Fibroblast of skin of right biceps (primary cell): ENCODE results near the gene ZNF609.

ENCODE experiments used
- DNase-seq: peaks from one replicate; pipeline ENCODE4 v3.0.0-alpha.2; 2013

ZNF609 gene

GRCh38 chr15:64503640-64504039, 43.3 kb downstream of the ZNF609 start:
- no peak for DNase-seq

GRCh38 chr15:64507293-64507802, 47.0 kb downstream of the ZNF609 start:
- DNase-seq, result peak; percentile 77

DNA sequence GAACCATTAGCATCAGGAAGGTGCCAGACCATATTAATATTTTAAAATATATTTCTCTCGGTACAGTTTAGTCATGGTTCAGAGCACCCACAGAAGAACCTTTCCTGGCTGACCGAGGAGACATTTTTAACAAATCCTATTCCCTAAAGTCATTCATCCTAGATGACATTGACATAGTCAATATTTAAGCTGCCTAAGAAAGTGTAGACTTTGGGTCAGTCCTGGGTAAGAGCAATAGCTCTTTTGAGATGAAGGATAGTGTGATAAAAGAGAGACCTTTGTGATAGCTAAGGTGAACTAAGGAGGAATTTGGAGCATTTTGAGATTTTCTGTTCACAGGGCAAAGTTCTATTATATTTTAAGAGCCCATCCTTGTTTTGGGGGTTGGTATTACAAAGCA, 47.5 kb downstream of the ZNF609 start:
- DNase-seq, result no peak

GRCh38 chr15:64513823-64514222, 53.4 kb downstream of the ZNF609 start:
- no peak for DNase-seq

DNA sequence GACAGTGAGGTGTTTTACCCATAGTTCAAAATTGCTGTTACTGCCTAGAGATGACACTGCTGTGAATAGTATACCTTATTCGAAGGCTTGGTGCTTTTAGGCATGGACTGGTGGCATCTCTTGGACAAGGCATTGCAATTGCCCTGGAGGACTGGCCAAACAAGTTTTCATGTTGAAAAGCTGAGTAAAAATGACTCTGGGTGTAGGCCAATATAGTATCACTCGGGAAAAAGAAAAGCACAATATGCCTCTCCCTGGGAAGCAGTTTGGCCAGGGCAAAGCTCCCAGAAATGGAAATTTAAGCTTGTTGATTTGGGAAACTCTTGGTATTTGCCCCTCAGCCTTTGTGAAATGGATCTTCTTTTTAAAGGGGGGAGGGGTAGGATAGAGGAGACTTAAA, 54.8 kb downstream of the ZNF609 start:
- no peak for DNase-seq

GRCh38 chr15:64515825-64516224, 55.4 kb downstream of the ZNF609 start:
- no peak for DNase-seq

GRCh38 chr15:64519897-64520296, 59.5 kb downstream of the ZNF609 start:
- DNase-seq, result no peak

DNA sequence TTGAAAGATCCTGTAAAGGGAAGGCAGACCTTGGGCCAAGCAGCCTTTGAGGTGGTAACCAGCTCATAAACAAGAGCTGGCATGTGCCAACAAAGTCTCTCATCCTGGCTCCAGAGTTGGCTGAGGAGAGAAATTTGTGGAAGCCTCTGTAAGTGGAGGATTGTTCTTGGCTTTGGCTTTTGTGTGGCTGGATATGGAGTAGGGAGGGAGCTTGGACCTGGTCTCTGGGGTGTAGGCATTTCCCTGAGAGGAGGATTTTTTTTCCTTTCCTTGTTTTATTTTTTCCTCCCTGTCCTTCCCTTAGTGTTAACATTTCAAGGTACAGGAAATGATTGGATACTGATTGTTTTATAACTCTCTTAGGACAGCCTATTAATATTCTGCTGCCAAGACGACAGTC, 60.8 kb downstream of the ZNF609 start:
- no peak for DNase-seq

DNA sequence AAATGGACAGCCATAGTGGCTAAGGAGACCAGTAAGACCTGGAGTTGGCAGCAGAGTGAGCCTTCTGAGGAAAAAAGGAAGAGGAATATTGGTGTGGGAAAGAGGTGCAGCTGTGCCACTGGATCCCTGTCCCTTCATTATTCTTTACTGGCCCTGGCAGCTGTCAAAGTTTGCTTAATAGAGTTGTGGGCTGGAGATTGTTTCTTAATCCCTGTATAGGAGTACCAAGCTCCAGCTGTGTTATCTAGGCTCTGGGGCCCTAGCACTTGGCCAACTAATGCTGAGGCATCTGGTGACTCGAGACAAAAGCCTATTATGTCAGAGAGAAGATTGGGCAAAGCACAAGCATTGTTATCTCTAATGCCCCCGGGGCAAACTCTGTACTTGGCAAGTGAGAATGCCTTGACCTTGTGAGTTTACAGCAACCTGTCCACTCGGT, 61.4 kb downstream of the ZNF609 start:
- no peak for DNase-seq

DNA sequence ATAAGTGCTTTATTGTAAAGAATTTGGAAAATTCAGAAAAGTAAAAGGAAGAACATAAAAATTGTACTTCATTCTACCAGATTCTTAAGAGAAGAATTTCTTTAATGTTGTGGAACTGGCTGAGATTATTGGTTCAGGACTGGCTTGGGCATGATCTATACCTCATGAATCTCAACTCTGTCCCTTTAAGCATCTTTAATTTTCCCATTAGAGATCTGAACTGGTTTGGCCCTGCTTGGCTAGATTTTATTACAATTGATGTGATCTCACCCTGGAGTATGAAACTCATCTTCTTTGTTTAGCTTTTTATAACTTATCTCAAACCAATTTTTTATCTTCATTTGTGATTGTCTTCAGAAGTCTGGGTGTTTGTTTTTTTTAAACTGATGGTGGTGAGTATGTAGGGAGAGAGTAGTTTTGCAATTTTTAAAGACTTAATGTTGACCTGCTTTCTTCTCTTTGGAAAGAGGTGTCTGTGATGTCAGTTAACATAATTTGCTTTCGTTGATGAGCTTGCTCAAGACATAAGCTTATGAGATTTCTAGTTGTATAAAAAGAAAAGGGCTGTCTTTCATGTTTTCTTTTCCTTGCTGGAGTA, 61.9 kb downstream of the ZNF609 start:
- DNase-seq, result no peak

- DNase-seq, result no peak
Measured at GRCh38 chr15:64523240-64523639, 62.9 kb downstream of the ZNF609 start.

DNA sequence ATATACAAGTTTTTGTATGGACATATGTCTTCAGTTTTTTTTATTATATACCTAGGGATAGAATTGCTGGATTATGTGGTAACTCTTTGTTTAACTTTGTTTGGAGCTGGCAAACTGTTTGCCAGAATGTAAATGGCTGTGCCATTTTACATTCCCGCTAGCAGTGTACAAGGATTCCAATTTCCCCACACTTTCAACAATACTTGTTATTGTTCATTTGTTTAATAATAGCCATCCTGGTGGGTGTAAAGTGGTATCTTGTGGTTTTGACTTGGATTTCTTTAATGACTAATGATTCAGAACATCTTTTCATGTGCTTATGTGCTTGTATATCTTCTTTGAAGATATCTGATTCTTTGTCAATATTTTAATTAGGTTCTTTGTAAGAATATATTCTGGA, 64.4 kb downstream of the ZNF609 start:
- no peak for DNase-seq

DNA sequence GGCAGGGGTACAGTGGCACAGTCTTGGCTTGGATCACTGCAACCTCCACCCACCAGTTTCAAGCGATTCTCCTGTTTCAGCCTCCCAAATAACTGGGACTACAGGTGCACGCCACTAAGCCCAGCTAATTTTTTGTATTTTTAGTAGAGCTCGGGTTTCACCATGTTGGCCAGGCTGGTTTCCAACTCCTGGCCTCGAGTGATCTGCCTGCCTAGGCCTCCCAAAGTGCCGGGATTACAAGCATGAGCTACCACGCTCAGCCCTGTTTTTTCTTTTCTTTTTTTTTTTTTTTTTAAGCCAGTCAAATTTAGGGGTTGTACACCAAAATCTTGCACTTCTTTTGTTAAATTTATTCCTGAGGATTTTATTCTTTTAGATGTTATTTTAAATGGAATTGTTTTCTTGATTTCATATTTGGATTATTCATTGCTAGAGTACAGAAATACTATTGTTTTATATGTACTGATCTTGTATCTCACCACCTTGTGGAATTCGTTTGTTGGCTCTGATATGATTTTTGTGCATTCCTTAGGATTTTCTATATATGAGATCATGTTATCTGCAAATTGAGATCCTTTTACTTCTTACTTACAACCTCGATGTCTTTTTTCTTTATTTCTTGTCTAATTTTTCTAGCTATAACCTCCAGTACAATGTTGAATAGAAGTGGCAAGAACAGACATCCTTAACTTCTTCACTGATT, 65.6 kb downstream of the ZNF609 start:
- peak; percentile 27 for DNase-seq

DNA sequence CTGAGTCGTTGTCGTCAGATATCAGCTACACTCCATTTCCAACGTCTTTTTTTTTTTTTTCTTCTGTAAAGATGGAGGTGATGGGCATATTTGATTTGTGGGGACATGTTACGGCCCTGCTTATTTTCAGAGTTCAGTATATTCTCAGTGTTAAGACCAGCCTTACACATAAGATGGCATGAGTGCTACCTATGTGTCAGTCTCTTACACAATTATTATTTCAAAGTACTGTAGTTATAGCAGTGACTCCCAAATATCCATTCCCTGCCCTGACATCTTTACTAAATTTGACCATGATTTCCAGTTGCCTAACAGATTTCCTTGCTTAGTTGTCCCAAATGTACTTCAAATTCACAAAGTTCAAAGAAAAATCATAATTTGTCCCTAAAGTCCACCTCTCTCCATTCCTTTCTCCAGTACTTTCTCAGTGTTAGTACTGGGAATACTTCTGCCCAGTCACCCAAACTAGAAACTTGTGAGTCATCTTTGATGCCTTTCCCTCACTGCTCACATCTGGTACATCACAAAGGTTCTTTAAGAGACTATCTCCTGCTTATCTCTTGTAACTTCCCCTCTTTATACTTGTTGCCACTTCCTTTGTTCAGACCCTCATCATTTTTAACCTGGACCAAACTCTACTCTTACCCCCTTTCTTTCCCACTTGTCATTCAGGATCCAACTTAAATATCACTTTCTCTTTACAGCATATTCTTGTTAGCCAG, 67.0 kb downstream of the ZNF609 start:
- peak; percentile 66 for DNase-seq

GRCh38 chr15:64528871-64529270, 68.5 kb downstream of the ZNF609 start:
- DNase-seq, result no peak

DNA sequence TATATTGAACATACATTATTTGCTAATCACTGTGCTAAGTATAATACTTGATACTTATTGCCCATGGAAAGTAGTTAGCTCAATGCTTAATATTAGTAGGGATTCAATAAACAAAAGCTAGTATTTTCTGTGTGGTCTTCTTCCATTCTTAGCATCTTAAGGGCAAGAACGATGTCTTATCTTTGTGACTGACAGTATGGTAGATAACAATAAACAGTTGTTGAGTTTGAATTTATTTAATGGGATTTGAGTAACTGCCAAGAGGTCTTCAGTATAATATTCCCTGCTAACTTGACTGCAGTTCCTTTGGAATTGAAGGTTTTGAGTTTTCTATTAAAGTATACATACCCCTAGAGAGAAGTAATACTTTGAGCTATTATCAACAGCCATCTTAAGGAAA, 70.1 kb downstream of the ZNF609 start:
- no peak for DNase-seq

DNA sequence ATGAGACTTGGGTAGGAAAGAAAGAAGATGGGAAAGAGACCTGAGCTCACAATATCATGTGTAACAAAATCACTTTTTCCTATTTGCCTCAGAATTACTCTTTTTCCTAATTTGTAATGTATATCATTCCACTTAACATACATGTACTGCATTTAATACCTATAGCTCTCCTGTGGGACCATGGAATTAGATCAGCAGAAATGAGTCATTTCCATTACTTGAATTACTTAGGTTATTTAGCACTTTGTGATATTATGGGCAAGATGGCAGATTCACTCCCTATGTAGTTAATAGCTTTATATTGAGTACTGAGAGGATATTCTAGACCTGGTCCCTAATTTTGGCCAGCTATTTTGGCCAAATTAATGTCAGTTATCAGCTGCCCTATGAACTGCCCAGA, 70.5 kb downstream of the ZNF609 start:
- no peak for DNase-seq

DNA sequence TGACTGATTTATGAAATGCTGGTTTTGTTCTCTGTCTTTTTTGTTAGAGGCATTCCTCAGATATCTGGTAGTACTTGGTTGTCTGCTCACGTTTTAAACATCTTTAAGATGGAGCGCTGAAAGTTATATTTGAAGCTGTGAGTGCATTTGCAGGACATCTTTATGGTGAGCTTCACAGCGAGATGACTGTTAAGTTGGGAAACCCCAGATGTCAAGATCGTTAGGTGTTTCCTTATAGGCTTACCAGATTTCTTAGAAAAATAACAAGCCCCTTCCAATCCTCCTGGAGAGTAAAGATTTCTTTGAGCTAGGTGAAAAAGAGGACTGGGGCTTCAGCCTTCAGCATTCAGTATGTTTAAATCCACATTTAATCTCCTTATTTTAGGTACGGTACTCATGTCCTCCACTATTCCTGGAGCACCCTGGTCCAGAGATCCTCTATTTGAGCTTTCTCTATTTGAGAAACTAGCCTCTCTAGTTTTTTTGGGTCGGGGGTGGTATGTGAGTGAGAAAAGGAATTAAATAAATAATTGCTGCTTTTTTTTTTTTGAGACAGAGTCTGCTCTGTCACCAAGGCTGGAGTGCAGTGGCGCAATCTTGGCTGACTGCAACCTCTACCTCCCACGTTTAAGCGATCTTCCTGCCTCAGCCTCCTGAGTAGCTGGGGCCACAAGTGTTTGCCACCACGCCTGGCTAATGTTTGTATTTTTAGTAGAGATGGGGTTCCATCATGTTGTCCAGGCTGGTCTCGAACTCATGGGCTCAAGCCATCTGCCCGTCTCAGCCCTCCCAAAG, 72.3 kb downstream of the ZNF609 start:
- DNase-seq, result no peak

- no peak for DNase-seq
Measured at GRCh38 chr15:64535460-64536243, 75.3 kb downstream of the ZNF609 start.

DNA sequence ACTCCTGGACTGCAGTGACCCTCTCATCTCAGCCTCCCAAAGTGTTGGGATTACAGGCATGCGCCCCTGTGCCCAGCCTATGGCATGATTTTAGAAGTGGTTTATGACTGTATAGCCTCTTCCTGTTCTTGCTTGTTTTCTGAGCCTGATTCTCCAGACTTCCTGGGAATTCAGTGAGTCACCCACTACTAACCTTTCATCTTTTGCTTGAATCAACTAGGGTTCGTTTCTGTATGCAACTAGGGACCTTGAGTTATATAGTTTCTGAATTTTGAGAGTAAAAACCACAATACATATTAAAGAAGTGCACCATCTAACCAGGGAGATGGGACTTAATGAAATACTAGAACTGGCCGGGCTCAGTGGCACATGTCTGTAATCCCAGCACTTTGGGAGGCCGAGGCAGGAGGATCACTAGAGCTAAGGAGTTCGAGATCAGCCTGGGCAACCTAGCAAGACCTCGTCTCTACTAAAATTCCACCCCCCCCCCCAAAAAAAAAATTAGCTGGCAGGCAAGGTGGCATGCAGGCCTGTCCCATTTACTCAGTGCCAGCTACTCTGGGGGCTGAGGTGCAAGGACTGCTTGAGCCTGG, 76.0 kb downstream of the ZNF609 start:
- peak; percentile 87 for DNase-seq

DNA sequence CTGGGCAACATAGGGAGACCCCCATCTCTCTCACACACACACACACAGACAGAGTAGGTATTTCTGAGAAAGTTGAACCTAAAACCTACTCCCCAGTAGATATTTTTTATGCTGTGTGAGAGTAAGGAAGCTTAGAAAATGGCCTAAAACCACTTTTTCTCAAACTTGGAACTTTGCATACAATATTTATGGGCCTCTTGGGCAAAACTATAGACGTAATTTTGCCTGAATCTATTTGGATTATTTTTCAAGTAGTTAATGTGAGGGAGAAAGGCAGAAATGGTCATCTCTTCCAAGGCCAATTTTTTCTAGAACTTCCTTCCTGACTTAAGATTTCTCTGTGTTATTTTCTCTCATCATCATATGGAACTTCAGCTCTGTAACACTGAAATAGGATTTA, 81.7 kb downstream of the ZNF609 start:
- no peak for DNase-seq

- DNase-seq, result no peak
Measured at GRCh38 chr15:64544450-64544849, 84.1 kb downstream of the ZNF609 start.
